Measurements from ENCODE around the gene IGBP1.
A peak's percentile ranks its signal among the peaks of the same experiment; 100 is the strongest.
"Not testable (repeated sequence)": the region's sequence is repeated elsewhere in the genome, so short reads cannot be mapped to it uniquely, and the experiment has no call there.

Gene IGBP1

GRCh38 chrX:70166601-70167590 lies 33.6 kb downstream of the IGBP1 start:
- DNase-seq (ENCODE audit: low read depth in 2 of 2) = peak in 1 of 2 experiments; percentile 7

- DNase-seq (ENCODE audit: low read depth in 2 of 2) = peak; percentile 36 to 37
These were observed 35.3 kb downstream of the IGBP1 start for GRCh38 chrX:70168238-70169188.

GRCh38 chrX:70169281-70169680 lies 36.0 kb downstream of the IGBP1 start:
- DNase-seq (ENCODE audit: low read depth in 2 of 2) = no peak

GRCh38 chrX:70171624-70172023 lies 38.4 kb downstream of the IGBP1 start:
- no peak for DNase-seq (ENCODE audit: low read depth in 2 of 2)

- DNase-seq (ENCODE audit: low read depth in 2 of 2) = peak in 1 of 2 experiments; percentile 1
These were observed 39.0 kb downstream of the IGBP1 start for GRCh38 chrX:70172221-70172620.

- DNase-seq (ENCODE audit: low read depth in 2 of 2) = no peak
These were observed 39.7 kb downstream of the IGBP1 start for GRCh38 chrX:70172964-70173363.

- no peak for DNase-seq (ENCODE audit: low read depth in 2 of 2)
These were observed 41.5 kb downstream of the IGBP1 start for GRCh38 chrX:70174754-70175153.

GRCh38 chrX:70175338-70175737 lies 42.1 kb downstream of the IGBP1 start:
- DNase-seq (ENCODE audit: low read depth in 2 of 2) = no peak

- no peak for DNase-seq (ENCODE audit: low read depth in 2 of 2)
These were observed 43.8 kb downstream of the IGBP1 start, which contains the start of gene DGAT2L6 for GRCh38 chrX:70176938-70177533. Gene DGAT2L6, plus strand, starts transcription at chrX:70177483. Its CDS starts 100 bp downstream, at chrX:70177583.

GRCh38 chrX:70183091-70183490 lies 49.8 kb downstream of the IGBP1 start:
- no peak for DNase-seq (ENCODE audit: low read depth in 2 of 2)

- no peak for DNase-seq (ENCODE audit: low read depth in 2 of 2)
These were observed 57.0 kb downstream of the IGBP1 start for GRCh38 chrX:70190225-70190624.

- peak in 1 of 2 experiments; percentile 3 for DNase-seq (ENCODE audit: low read depth in 2 of 2)
These were observed 63.9 kb downstream of the IGBP1 start for GRCh38 chrX:70196961-70197720.

- no peak for DNase-seq (ENCODE audit: low read depth in 2 of 2)
These were observed 68.5 kb downstream of the IGBP1 start for GRCh38 chrX:70201732-70202131.

GRCh38 chrX:70208479-70208878 lies 75.2 kb downstream of the IGBP1 start:
- no peak for DNase-seq (ENCODE audit: low read depth in 2 of 2)

GRCh38 chrX:70209570-70209969 lies 76.3 kb downstream of the IGBP1 start:
- not testable (repeated sequence) for DNase-seq (ENCODE audit: low read depth in 2 of 2)
